ENCODE data around the gene WBP11. TPM values are rescaled to one million over a fixed set of nuclear protein-coding genes. Genes with fewer than 3 reads are reported as not detected.

WBP11 gene
- total RNA-seq, 1 donor from 2014 or later = 72.1 TPM

GRCh38 chr12:14785568-14785967 lies 17.7 kb downstream of the WBP11 start:
- Histone ChIP-seq H3K4me2 (ENCODE audit: low read length) (no peak overlapping the region), H3K4me1 (ENCODE audit: insufficient read depth, low read length) (no peaks in the 10 kb centered on the region), H4K20me1 (ENCODE audit: insufficient read depth, low read length) (no peaks in the 10 kb centered on the region), H3K9ac (ENCODE audit: low read length) (no peak overlapping the region), H3K27ac (ENCODE audit: low read depth, low read length) (no peak overlapping the region), H3K27me3 (ENCODE audit: insufficient read depth, low read length) (no peaks in the 10 kb centered on the region), H3K9me3 (ENCODE audit: insufficient read depth, low read depth, low read length) (no peaks in the 10 kb centered on the region), H3K4me3 (ENCODE audit: insufficient read depth, low read depth, low read length) (no peak overlapping the region), H3K79me2 (ENCODE audit: insufficient read depth, low read length) (no peaks in the 10 kb centered on the region), H2AFZ (ENCODE audit: low read depth, low read length) (no peak overlapping the region), H3K36me3 (ENCODE audit: insufficient read depth, low read length) (peaks cover 33% of the 10 kb centered on the region)
- Mint-ChIP-seq H3K9me3 (ENCODE audit: unreplicated experiment) (peaks cover 1% of the 10 kb centered on the region), H3K4me3 (ENCODE audit: unreplicated experiment) (no peak overlapping the region), H3K27ac (ENCODE audit: unreplicated experiment) (no peak overlapping the region), H3K36me3 (ENCODE audit: low read depth, unreplicated experiment) (peaks cover 24% of the 10 kb centered on the region), H3K27me3 (ENCODE audit: low read depth, unreplicated experiment) (no peaks in the 10 kb centered on the region), H3K4me1 (ENCODE audit: low read depth, unreplicated experiment) (peaks cover under 1% of the 10 kb centered on the region)
- FAIRE-seq (no peak), DNase-seq (ENCODE audit: low read depth) (no peak)
- TF ChIP-seq EZH2 (IDR thresholded peaks at IDR 0.05; ENCODE audit: insufficient read depth, low read length) = no peak
- TF ChIP-seq, protein P1, sequence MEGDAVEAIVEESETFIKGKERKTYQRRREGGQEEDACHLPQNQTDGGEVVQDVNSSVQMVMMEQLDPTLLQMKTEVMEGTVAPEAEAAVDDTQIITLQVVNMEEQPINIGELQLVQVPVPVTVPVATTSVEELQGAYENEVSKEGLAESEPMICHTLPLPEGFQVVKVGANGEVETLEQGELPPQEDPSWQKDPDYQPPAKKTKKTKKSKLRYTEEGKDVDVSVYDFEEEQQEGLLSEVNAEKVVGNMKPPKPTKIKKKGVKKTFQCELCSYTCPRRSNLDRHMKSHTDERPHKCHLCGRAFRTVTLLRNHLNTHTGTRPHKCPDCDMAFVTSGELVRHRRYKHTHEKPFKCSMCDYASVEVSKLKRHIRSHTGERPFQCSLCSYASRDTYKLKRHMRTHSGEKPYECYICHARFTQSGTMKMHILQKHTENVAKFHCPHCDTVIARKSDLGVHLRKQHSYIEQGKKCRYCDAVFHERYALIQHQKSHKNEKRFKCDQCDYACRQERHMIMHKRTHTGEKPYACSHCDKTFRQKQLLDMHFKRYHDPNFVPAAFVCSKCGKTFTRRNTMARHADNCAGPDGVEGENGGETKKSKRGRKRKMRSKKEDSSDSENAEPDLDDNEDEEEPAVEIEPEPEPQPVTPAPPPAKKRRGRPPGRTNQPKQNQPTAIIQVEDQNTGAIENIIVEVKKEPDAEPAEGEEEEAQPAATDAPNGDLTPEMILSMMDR (IDR thresholded peaks at IDR 0.05; ENCODE audit: insufficient read depth, low read depth, low read length) = no peak

DNA sequence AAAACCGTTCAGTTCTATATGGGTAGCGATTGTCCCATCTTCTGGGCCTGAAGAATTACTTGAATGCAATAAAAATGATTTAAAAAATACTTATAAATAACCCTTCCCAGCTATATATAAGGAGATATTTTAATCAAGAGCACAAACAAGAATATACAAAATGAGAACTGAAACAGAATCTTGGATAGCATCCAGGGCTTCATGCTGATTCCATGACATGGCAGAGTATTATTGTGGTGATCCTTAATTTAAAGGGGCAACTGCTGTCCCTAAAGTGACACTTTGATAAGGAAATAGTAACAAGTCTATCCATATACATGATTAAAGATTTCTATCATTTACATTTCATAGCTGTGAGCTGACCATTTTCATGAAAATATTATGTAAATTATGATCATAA lies 18.8 kb downstream of the WBP11 start:
- H3K27me3 Mint-ChIP-seq (ENCODE audit: low read depth, unreplicated experiment) = no peaks in the 10 kb centered on the region
- Histone ChIP-seq H3K36me3 (ENCODE audit: insufficient read depth, low read length) (peaks cover 24% of the 10 kb centered on the region), H3K27me3 (ENCODE audit: insufficient read depth, low read length) (no peaks in the 10 kb centered on the region), H3K9ac (ENCODE audit: low read length) (no peak overlapping the region), H3K9me3 (ENCODE audit: insufficient read depth, low read depth, low read length) (no peaks in the 10 kb centered on the region), H3K4me1 (ENCODE audit: insufficient read depth, low read length) (no peaks in the 10 kb centered on the region), H3K79me2 (ENCODE audit: insufficient read depth, low read length) (no peaks in the 10 kb centered on the region), H3K4me3 (ENCODE audit: insufficient read depth, low read depth, low read length) (no peak overlapping the region), H4K20me1 (ENCODE audit: insufficient read depth, low read length) (no peaks in the 10 kb centered on the region), H3K4me2 (ENCODE audit: low read length) (no peak overlapping the region), H3K27ac (ENCODE audit: low read depth, low read length) (no peak overlapping the region), H2AFZ (ENCODE audit: low read depth, low read length) (no peak overlapping the region)
- DNase-seq (ENCODE audit: low read depth) (no peak), FAIRE-seq (no peak)
- peaks cover 12% of the 10 kb centered on the region for H3K4me1 Mint-ChIP-seq (ENCODE audit: low read depth, unreplicated experiment)
- peaks cover 13% of the 10 kb centered on the region for H3K36me3 Mint-ChIP-seq (ENCODE audit: low read depth, unreplicated experiment)
- H3K4me3 Mint-ChIP-seq (ENCODE audit: unreplicated experiment) = no peak overlapping the region
- H3K27ac Mint-ChIP-seq (ENCODE audit: unreplicated experiment) = no peak overlapping the region
- peaks cover 1% of the 10 kb centered on the region for H3K9me3 Mint-ChIP-seq (ENCODE audit: unreplicated experiment)
- TF ChIP-seq EZH2 (IDR thresholded peaks at IDR 0.05; ENCODE audit: insufficient read depth, low read length) = no peak
- TF ChIP-seq, protein P1 (IDR thresholded peaks at IDR 0.05; ENCODE audit: insufficient read depth, low read depth, low read length) = no peak

DNA sequence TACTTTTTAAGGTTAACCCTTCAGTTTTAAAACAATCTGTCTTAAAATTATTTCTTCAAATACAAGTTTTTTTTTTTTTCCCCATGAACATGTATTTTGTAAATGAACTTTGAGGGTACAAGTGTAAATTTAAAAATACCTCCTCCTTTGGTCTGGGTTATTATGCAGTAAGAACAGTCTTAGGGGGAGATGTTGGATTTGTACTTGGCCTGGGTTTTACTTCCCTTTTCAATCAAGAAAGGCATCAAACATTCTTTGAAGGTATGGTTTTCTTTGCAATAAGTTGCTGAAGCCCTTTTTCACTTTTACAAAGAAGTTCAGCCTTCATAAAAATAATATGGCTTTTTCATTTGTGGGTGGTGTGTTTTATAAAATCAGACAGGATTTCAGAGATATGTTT lies 20.5 kb downstream of the WBP11 start:
- H3K4me1 Mint-ChIP-seq (ENCODE audit: low read depth, unreplicated experiment) = peaks cover 12% of the 10 kb centered on the region
- Histone ChIP-seq H3K79me2 (ENCODE audit: insufficient read depth, low read length) (no peaks in the 10 kb centered on the region), H3K4me1 (ENCODE audit: insufficient read depth, low read length) (no peaks in the 10 kb centered on the region), H3K4me2 (ENCODE audit: low read length) (no peak overlapping the region), H3K9me3 (ENCODE audit: insufficient read depth, low read depth, low read length) (no peaks in the 10 kb centered on the region), H3K27me3 (ENCODE audit: insufficient read depth, low read length) (no peaks in the 10 kb centered on the region), H4K20me1 (ENCODE audit: insufficient read depth, low read length) (no peaks in the 10 kb centered on the region), H3K36me3 (ENCODE audit: insufficient read depth, low read length) (peaks cover 11% of the 10 kb centered on the region), H3K4me3 (ENCODE audit: insufficient read depth, low read depth, low read length) (no peak overlapping the region), H3K27ac (ENCODE audit: low read depth, low read length) (no peak overlapping the region), H3K9ac (ENCODE audit: low read length) (no peak overlapping the region), H2AFZ (ENCODE audit: low read depth, low read length) (no peak overlapping the region)
- TF ChIP-seq, protein P1 (IDR thresholded peaks at IDR 0.05; ENCODE audit: insufficient read depth, low read depth, low read length) = no peak
- TF ChIP-seq EZH2 (IDR thresholded peaks at IDR 0.05; ENCODE audit: insufficient read depth, low read length) = no peak
- H3K4me3 Mint-ChIP-seq (ENCODE audit: unreplicated experiment) = no peak overlapping the region
- peaks cover 1% of the 10 kb centered on the region for H3K9me3 Mint-ChIP-seq (ENCODE audit: unreplicated experiment)
- FAIRE-seq (no peak), DNase-seq (ENCODE audit: low read depth) (no peak)
- no peak overlapping the region for H3K27ac Mint-ChIP-seq (ENCODE audit: unreplicated experiment)
- no peaks in the 10 kb centered on the region for H3K27me3 Mint-ChIP-seq (ENCODE audit: low read depth, unreplicated experiment)
- H3K36me3 Mint-ChIP-seq (ENCODE audit: low read depth, unreplicated experiment) = peaks cover 9% of the 10 kb centered on the region

Data from astrocyte (in vitro differentiated cells and primary cell).